ENCODE data around the gene CADM2. TPM values are rescaled to one million over a fixed set of nuclear protein-coding genes. Genes with fewer than 3 reads are reported as not detected.

The CADM2 gene
- total RNA-seq, 1 experiment from 2014 or later: not detected

- H2AFZ ChIP-seq (ENCODE audit: low read depth, low read length, poor library complexity, severe bottlenecking): no peak overlapping the region
- H3K36me3 ChIP-seq (ENCODE audit: control insufficient read depth in 1 of 2, insufficient read depth in 2 of 2, low read length in 2 of 2): no peaks in the 10 kb centered on the region
- H3K79me2 ChIP-seq (ENCODE audit: insufficient read depth, low read length): no peaks in the 10 kb centered on the region
- H3K4me1 ChIP-seq (ENCODE audit: control insufficient read depth in 1 of 2, insufficient read depth in 2 of 2, low read length in 2 of 2): no peaks in the 10 kb centered on the region
- intact Hi-C loops (cut with micrococcal nuclease): no loop called here
- no peaks in the 10 kb centered on the region for H3K9me2 ChIP-seq (ENCODE audit: insufficient read depth)
- TF ChIP-seq YY1 (IDR thresholded peaks at IDR 0.05; ENCODE audit: extremely low read depth, insufficient replicate concordance, low read depth, low read length) (no peak), SRF (IDR thresholded peaks at IDR 0.05; ENCODE audit: low read depth) (no peak), ATF3 (IDR thresholded peaks at IDR 0.05) (no peak), MAX (IDR thresholded peaks at IDR 0.05) (no peak)
- H3K4me3 ChIP-seq (replicated peaks in 1 of 2; ENCODE audit: low read depth in 1 of 2, low read length in 2 of 2): no peak overlapping the region
- DNase-seq (ENCODE audit: low read depth, low spot score): no peak
- no peaks in the 10 kb centered on the region for H4K20me1 ChIP-seq (ENCODE audit: insufficient read depth)
- H3K9me3 ChIP-seq (ENCODE audit: control insufficient read depth in 1 of 2, insufficient read depth in 1 of 2, low read depth in 1 of 2, low read length in 2 of 2): peaks cover 1 to 3% of the 10 kb centered on the region in 2 experiments; a peak in 2 of 4 replicates
- CTCF ChIA-PET: no interaction called here
- no TSS peak for BruUV-seq (replicated peaks)
- no peaks in the 10 kb centered on the region for H3K27me3 ChIP-seq (ENCODE audit: insufficient read depth, low read length)
- H3K4me2 ChIP-seq (ENCODE audit: low read length): no peak overlapping the region
- POLR2A ChIA-PET: no interaction called here
- RAD21 ChIA-PET (ENCODE audit: low non-redundant PET in 1 of 2, low total read pairs in 2 of 2, uncharacterized antibody in 2 of 2, unreplicated experiment in 2 of 2): no interaction called here
- ATAC-seq: no peak
- no peak overlapping the region for H3K27ac ChIP-seq (ENCODE audit: low read depth, low read length)
- H3K9ac ChIP-seq (ENCODE audit: low read length): no peak overlapping the region
Observed at GRCh38 chr3:85627932-85628331, 669.1 kb downstream of the CADM2 start.

GRCh38 chr3:85631070-85631469 is 672.3 kb downstream of the CADM2 start:
- no peaks in the 10 kb centered on the region for H3K79me2 ChIP-seq (ENCODE audit: insufficient read depth, low read length)
- peaks cover 6 to 8% of the 10 kb centered on the region in 2 experiments; a peak in 2 of 4 replicates for H3K9me3 ChIP-seq (ENCODE audit: control insufficient read depth in 1 of 2, insufficient read depth in 1 of 2, low read depth in 1 of 2, low read length in 2 of 2)
- H3K27me3 ChIP-seq (ENCODE audit: insufficient read depth, low read length): no peaks in the 10 kb centered on the region
- ChIA-PET RAD21 (ENCODE audit: low non-redundant PET in 1 of 2, low total read pairs in 2 of 2, uncharacterized antibody in 2 of 2, unreplicated experiment in 2 of 2) (no interaction called here), CTCF (no interaction called here), POLR2A (no interaction called here)
- H2AFZ ChIP-seq (ENCODE audit: low read depth, low read length, poor library complexity, severe bottlenecking): no peak overlapping the region
- intact Hi-C loops (cut with micrococcal nuclease): no loop called here
- H3K9me2 ChIP-seq (ENCODE audit: insufficient read depth): no peaks in the 10 kb centered on the region
- H4K20me1 ChIP-seq (ENCODE audit: insufficient read depth): no peaks in the 10 kb centered on the region
- no peak overlapping the region for H3K27ac ChIP-seq (ENCODE audit: low read depth, low read length)
- no peaks in the 10 kb centered on the region for H3K36me3 ChIP-seq (ENCODE audit: control insufficient read depth in 1 of 2, insufficient read depth in 2 of 2, low read length in 2 of 2)
- ATAC-seq: no peak
- BruUV-seq (replicated peaks): no TSS peak
- H3K9ac ChIP-seq (ENCODE audit: low read length): no peak overlapping the region
- DNase-seq (ENCODE audit: low read depth, low spot score): no peak
- no peak overlapping the region for H3K4me3 ChIP-seq (replicated peaks in 1 of 2; ENCODE audit: low read depth in 1 of 2, low read length in 2 of 2)
- H3K4me1 ChIP-seq (ENCODE audit: control insufficient read depth in 1 of 2, insufficient read depth in 2 of 2, low read length in 2 of 2): no peaks in the 10 kb centered on the region
- no peak overlapping the region for H3K4me2 ChIP-seq (ENCODE audit: low read length)
- TF ChIP-seq SRF (IDR thresholded peaks at IDR 0.05; ENCODE audit: low read depth) (no peak), ATF3 (IDR thresholded peaks at IDR 0.05) (no peak), CEBPB (IDR thresholded peaks at IDR 0.05; ENCODE audit: low read depth) (no peak), RAD21 (IDR thresholded peaks at IDR 0.05; ENCODE audit: low read depth) (no peak), TCF7L2 (IDR thresholded peaks at IDR 0.05; ENCODE audit: borderline replicate concordance, extremely low read depth, insufficient read depth, insufficient read length) (no peak), YY1 (IDR thresholded peaks at IDR 0.05; ENCODE audit: extremely low read depth, insufficient replicate concordance, low read depth, low read length) (no peak), SP1 (IDR thresholded peaks at IDR 0.05; ENCODE audit: low read depth) (no peak), ELF1 (IDR thresholded peaks at IDR 0.05; ENCODE audit: borderline replicate concordance, low read depth) (no peak), MAX (IDR thresholded peaks at IDR 0.05) (no peak), POLR2AphosphoS5 (IDR thresholded peaks at IDR 0.05; ENCODE audit: low read depth, low read length) (no peak), CBX3 (IDR thresholded peaks at IDR 0.05; ENCODE audit: low read depth) (no peak), ZFX (IDR thresholded peaks at IDR 0.05) (no peak), EGR1 (IDR thresholded peaks at IDR 0.05; ENCODE audit: low read depth) (no peak), ZNF274 (IDR thresholded peaks at IDR 0.05; ENCODE audit: low read depth, low read length) (no peak)
- TF ChIP-seq, protein P1, sequence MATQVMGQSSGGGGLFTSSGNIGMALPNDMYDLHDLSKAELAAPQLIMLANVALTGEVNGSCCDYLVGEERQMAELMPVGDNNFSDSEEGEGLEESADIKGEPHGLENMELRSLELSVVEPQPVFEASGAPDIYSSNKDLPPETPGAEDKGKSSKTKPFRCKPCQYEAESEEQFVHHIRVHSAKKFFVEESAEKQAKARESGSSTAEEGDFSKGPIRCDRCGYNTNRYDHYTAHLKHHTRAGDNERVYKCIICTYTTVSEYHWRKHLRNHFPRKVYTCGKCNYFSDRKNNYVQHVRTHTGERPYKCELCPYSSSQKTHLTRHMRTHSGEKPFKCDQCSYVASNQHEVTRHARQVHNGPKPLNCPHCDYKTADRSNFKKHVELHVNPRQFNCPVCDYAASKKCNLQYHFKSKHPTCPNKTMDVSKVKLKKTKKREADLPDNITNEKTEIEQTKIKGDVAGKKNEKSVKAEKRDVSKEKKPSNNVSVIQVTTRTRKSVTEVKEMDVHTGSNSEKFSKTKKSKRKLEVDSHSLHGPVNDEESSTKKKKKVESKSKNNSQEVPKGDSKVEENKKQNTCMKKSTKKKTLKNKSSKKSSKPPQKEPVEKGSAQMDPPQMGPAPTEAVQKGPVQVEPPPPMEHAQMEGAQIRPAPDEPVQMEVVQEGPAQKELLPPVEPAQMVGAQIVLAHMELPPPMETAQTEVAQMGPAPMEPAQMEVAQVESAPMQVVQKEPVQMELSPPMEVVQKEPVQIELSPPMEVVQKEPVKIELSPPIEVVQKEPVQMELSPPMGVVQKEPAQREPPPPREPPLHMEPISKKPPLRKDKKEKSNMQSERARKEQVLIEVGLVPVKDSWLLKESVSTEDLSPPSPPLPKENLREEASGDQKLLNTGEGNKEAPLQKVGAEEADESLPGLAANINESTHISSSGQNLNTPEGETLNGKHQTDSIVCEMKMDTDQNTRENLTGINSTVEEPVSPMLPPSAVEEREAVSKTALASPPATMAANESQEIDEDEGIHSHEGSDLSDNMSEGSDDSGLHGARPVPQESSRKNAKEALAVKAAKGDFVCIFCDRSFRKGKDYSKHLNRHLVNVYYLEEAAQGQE (IDR thresholded peaks at IDR 0.05; ENCODE audit: low read depth): no peak
